HG03095 (cell line): ENCODE results near the gene CWC27.

ENCODE experiments used
- ATAC-seq: cut with Tn5 transposase; IDR thresholded peaks from one replicate; pipeline ENCODE4 v1.9.1; 2021; ENCODE audit warnings: moderate library complexity; ENCODE audit not compliant: unreplicated experiment

CWC27 gene

GRCh38 chr5:65029178-65029577 is 260.4 kb downstream of the CWC27 start:
- no peak for ATAC-seq

GRCh38 chr5:65030056-65030455 is 261.3 kb downstream of the CWC27 start:
- ATAC-seq: no peak

- ATAC-seq: no peak
Observed at GRCh38 chr5:65032250-65032649, 263.5 kb downstream of the CWC27 start.

GRCh38 chr5:65034029-65034812 is 265.5 kb downstream of the CWC27 start:
- ATAC-seq: no peak

- no peak for ATAC-seq
Observed at GRCh38 chr5:65034813-65035209, 266.1 kb downstream of the CWC27 start.

GRCh38 chr5:65035211-65036206 is 266.8 kb downstream of the CWC27 start:
- ATAC-seq: peak; percentile 79

GRCh38 chr5:65037831-65038815 is 269.4 kb downstream of the CWC27 start:
- no peak for ATAC-seq

GRCh38 chr5:65041296-65042158 is 272.8 kb downstream of the CWC27 start:
- ATAC-seq: no peak

- peak; percentile 50 for ATAC-seq
Observed at GRCh38 chr5:65043843-65044359, 275.2 kb downstream of the CWC27 start.

GRCh38 chr5:65047225-65047624 is 278.5 kb downstream of the CWC27 start:
- no peak for ATAC-seq

- ATAC-seq: peak; percentile 32
Observed at GRCh38 chr5:65047948-65048690, 279.4 kb downstream of the CWC27 start.

- no peak for ATAC-seq
Observed at GRCh38 chr5:65050140-65050539, 281.4 kb downstream of the CWC27 start.

GRCh38 chr5:65050826-65051498 is 282.2 kb downstream of the CWC27 start:
- no peak for ATAC-seq

GRCh38 chr5:65055938-65056337 is 287.2 kb downstream of the CWC27 start:
- ATAC-seq: no peak

- no peak for ATAC-seq
Observed at GRCh38 chr5:65059681-65060598, 291.2 kb downstream of the CWC27 start.

GRCh38 chr5:65061250-65061973 is 292.7 kb downstream of the CWC27 start:
- peak; percentile 58 for ATAC-seq
